GM12878 (cell line): ENCODE measurements around the gene SLC44A4. TPM values are rescaled to one million over a fixed set of nuclear protein-coding genes. Genes with fewer than 3 reads are reported as not detected.

Source experiments
- CBFB ChIP-seq: IDR thresholded peaks from 2 replicates; pipeline ENCODE4 v1.6.1; 2016; ENCODE audit warnings: antibody characterized with exemption, low read depth
- FOXM1 ChIP-seq: IDR thresholded peaks from 2 replicates; pipeline ENCODE4 v1.6.1; 2012; ENCODE audit warnings: low read depth, mild to moderate bottlenecking, inconsistent platforms, low read length, moderate library complexity
- HCFC1 ChIP-seq: fragments of 150-350 bp; IDR thresholded peaks from 2 replicates; pipeline ENCODE4 v1.6.1; 2014; ENCODE audit warnings: low read length
- NR2F1 ChIP-seq: fragments of 450-650 bp; conservative IDR thresholded peaks from 2 replicates; pipeline ENCODE4 v1.6.1; 2017; ENCODE audit warnings: mild to moderate bottlenecking
- SMAD1 ChIP-seq: fragments of 450-650 bp; IDR thresholded peaks from 2 replicates; pipeline ENCODE4 v1.6.1; 2018; ENCODE audit warnings: mild to moderate bottlenecking, low read depth; ENCODE audit not compliant: partially characterized antibody
- STAT1 ChIP-seq: fragments of 450-650 bp; conservative IDR thresholded peaks from 2 replicates; pipeline ENCODE4 v1.6.1; 2014; ENCODE audit warnings: antibody characterized with exemption, mild to moderate bottlenecking
- TARDBP ChIP-seq: IDR thresholded peaks from 2 replicates; pipeline ENCODE4 v1.6.1; 2016; ENCODE audit warnings: borderline replicate concordance
- USF1 ChIP-seq: IDR thresholded peaks from 2 replicates; pipeline ENCODE4 v1.6.1; 2011; ENCODE audit warnings: borderline replicate concordance, low read depth, mild to moderate bottlenecking, moderate library complexity, mixed read lengths, low read length; ENCODE audit not compliant: insufficient read depth; ENCODE audit errors: extremely low read length
- YY1 ChIP-seq: IDR thresholded peaks from 2 replicates; pipeline ENCODE4 v1.6.1; 2011; ENCODE audit warnings: low read depth, mild to moderate bottlenecking, low read length
- ZNF217 ChIP-seq: fragments of 450-650 bp; IDR thresholded peaks from 2 replicates; pipeline ENCODE4 v1.6.1; 2017; ENCODE audit warnings: antibody characterized with exemption, mild to moderate bottlenecking
- ZNF687 ChIP-seq: fragments of 450-650 bp; IDR thresholded peaks from 2 replicates; pipeline ENCODE4 v1.6.1; 2017; ENCODE audit warnings: mild to moderate bottlenecking, moderate library complexity
- ZZZ3 ChIP-seq: IDR thresholded peaks from 2 replicates; pipeline ENCODE4 v1.6.1; 2011; ENCODE audit warnings: low read depth; ENCODE audit not compliant: control insufficient read depth, insufficient read length
- polyA plus RNA-seq, 11 experiments: library from polyadenylated mRNA; depleted of rRNA in 4 of 11; unstranded in 6 of 11; stranded (reverse) in 5 of 11; fragments of >200 nt; fragmentation: Nextera tagmentation in 4 of 11; fragmentation: Illumina TruSeq in 1 of 11; extraction: Ambion mirVana in 4 of 11; extraction: Trizol in 1 of 11; gene quantifications; 1 replicate in 1 of 11; 2 replicates in 10 of 11; pipeline versions ENCODE4 v1.2.1 to v1.2.3, GENCODE V29; 2011 to 2016; ENCODE audit warnings: inconsistent platforms in 2 of 11, missing spikeins in 2 of 11, low read depth in 1 of 11
- total RNA-seq, 4 experiments: library from RNA; depleted of rRNA in 3 of 4; stranded (reverse); fragments of >200 nt in 3 of 4; fragmentation: Illumina TruSeq in 1 of 4; extraction: Trizol in 1 of 4; gene quantifications; 2 replicates each; pipeline versions ENCODE4 v1.2.1 to v1.2.3, GENCODE V29; 2013 to 2021

The SLC44A4 gene
- total and polyA plus RNA-seq, 10 of the 15 experiments (the other 5 are each of a cell fraction or from before 2014, with no cell fraction given): 0.04 to 0.24 (median 0.15) TPM; not detected in 3

- TF ChIP-seq ZZZ3 (no peak), USF1 (no peak), ZNF217 (no peak), STAT1 (no peak), CBFB (no peak), SMAD1 (no peak), NR2F1 (0 out of 2 replicates have a peak, but pooled peaks have one; percentile 34), ZNF687 (no peak), TARDBP (no peak), FOXM1 (no peak), YY1 (0 out of 2 replicates have a peak, but pooled peaks have one; percentile 40), HCFC1 (no peak)
- TF ChIP-seq, all 136 proteins: peak for 8
These were observed 44.1 kb upstream of the SLC44A4 start (continued) for GRCh38 chr6:31922942-31923341.
